Kidney (tissue), 14 donors: ENCODE measurements around the gene BRAP. TPM values are rescaled to one million over a fixed set of nuclear protein-coding genes. Genes with fewer than 3 reads are reported as not detected.
"Not testable (repeated sequence)": the region's sequence is repeated elsewhere in the genome, so short reads cannot be mapped to it uniquely, and the experiment has no call there.

Source experiments
- DNase-seq, 5 donors: peaks; one replicate each; pipeline ENCODE4 v3.0.0-alpha.2; 2013 to 2020
- FAIRE-seq: peaks from 2 replicates; lab custom pipeline; 2012; peaks lifted over from hg19 to GRCh38; lab: Jason Lieb, UNC
- H3K27ac ChIP-seq, 2 donors: one replicate each; pipeline ENCODE4 v1.7.0; 2013; ENCODE audit warnings: low read depth in 2 of 2, low read length in 2 of 2, inconsistent platforms in 1 of 2
- H3K27me3 ChIP-seq: one replicate; pipeline ENCODE4 v1.7.1; 2013; ENCODE audit warnings: low read length, inconsistent platforms; ENCODE audit not compliant: control insufficient read depth, insufficient read depth
- H3K36me3 ChIP-seq, 3 donors: one replicate each; pipeline versions ENCODE4 v1.7.0 to v1.7.1; 2013; ENCODE audit warnings: low read length in 3 of 3, control low read depth in 1 of 3, inconsistent platforms in 1 of 3; ENCODE audit not compliant: insufficient read depth in 3 of 3, control insufficient read depth in 2 of 3
- H3K4me1 ChIP-seq, 3 donors: one replicate each; pipeline versions ENCODE4 v1.7.0 to v1.7.1; 2013; ENCODE audit warnings: low read length in 3 of 3, inconsistent platforms in 1 of 3, low read depth in 1 of 3; ENCODE audit not compliant: control insufficient read depth in 2 of 3, insufficient read depth in 2 of 3
- H3K4me3 ChIP-seq, 3 donors: one replicate each; pipeline versions ENCODE4 v1.7.0 to v1.8.1; 2013; ENCODE audit warnings: low read length in 3 of 3, control low read depth in 1 of 3, inconsistent platforms in 1 of 3
- H3K9ac ChIP-seq, 3 donors: one replicate each; pipeline versions ENCODE4 v1.7.0 to v1.7.1; 2013; ENCODE audit warnings: low read length in 3 of 3, control low read depth in 1 of 3, inconsistent platforms in 1 of 3
- H3K9me3 ChIP-seq, 3 donors: one replicate each; pipeline versions ENCODE4 v1.7.0 to v1.7.1; 2013; ENCODE audit warnings: low read length in 3 of 3, control low read depth in 1 of 3, inconsistent platforms in 1 of 3; ENCODE audit not compliant: control insufficient read depth in 2 of 3, insufficient read depth in 1 of 3
- CTCF ChIP-seq: IDR thresholded peaks from 3 replicates; pipeline ENCODE4 v1.5.1; 2012; ENCODE audit warnings: mild to moderate bottlenecking, moderate library complexity, borderline replicate concordance; ENCODE audit not compliant: insufficient read depth; ENCODE audit errors: extremely low read depth
- intact Hi-C: fragments of 100-400 bp; cut with DNase I; formaldehyde crosslinking; loops from one replicate; pipeline ENCODE4 v1.11.1; 2022
- polyA plus RNA-seq: library from polyadenylated mRNA; stranded (reverse); fragments of 350-450 nt; fragmentation: Illumina TruSeq; extraction: RNeasy Lipid Tissue Mini Kit (QIAGEN cat#74804); gene quantifications from one replicate; pipeline ENCODE4 v1.2.3, GENCODE V29; 2014; ENCODE audit warnings: low read depth, low replicate concordance; ENCODE audit not compliant: insufficient read depth
- total RNA-seq: library from RNA; stranded (reverse); fragmentation: NEBNext Ultra II Directional; extraction: Animal tissue kit (Norgen Biotek cat#: 25700); gene quantifications from one replicate; pipeline ENCODE4 v1.2.1, GENCODE V29; 2021
- donor health status: control.
- donor health status: control.
- donor health status: control.
- donor health status: control.
- donor health status: control.
- donor health status: DM: yes; HTN: yes; CAD: no.
- donor health status: Normal renal cell carcinoma (clear cell type).

BRAP gene
- total and polyA plus RNA-seq, 2 donors from 2014 or later = 9.6 to 17.2 TPM

- Histone ChIP-seq H3K9me3 (no peaks in the 10 kb centered on the region), H3K27ac (no peak overlapping the region), H3K36me3 (peaks cover 0 to 2% (median 0%) of the 10 kb centered on the region in 3 donors), H3K9ac (no peak overlapping the region), H3K27me3 (no peaks in the 10 kb centered on the region), H3K4me3 (peak overlapping the region in 2 of 3 donors; percentile 100), H3K4me1 (peaks cover 0 to 18% (median 13%) of the 10 kb centered on the region in 3 donors)
- FAIRE-seq = no peak
- no peak for TF ChIP-seq CTCF
- no peak for DNase-seq
- intact Hi-C loops = no loop called here
Measured at GRCh38 chr12:111687255-111687654, 1.5 kb upstream of the BRAP start.

- Histone ChIP-seq H3K4me3 (peak overlapping the region; percentile 99 to 100 (median 100)), H3K4me1 (peaks cover 0 to 18% (median 13%) of the 10 kb centered on the region in 3 donors), H3K36me3 (peaks cover 2 to 6% (median 5%) of the 10 kb centered on the region in 3 donors), H3K9ac (peak overlapping the region; percentile 91 to 99 (median 97)), H3K27ac (peak overlapping the region in 1 of 2 donors; percentile 74), H3K27me3 (no peaks in the 10 kb centered on the region), H3K9me3 (no peaks in the 10 kb centered on the region)
- FAIRE-seq (no peak), DNase-seq (no peak)
- TF ChIP-seq CTCF = no peak
- intact Hi-C loops = no loop called here
Measured at GRCh38 chr12:111686574-111687105, 884 bp upstream of the BRAP start.

GRCh38 chr12:111685322-111685810 lies 390 bp downstream of the BRAP start:
- intact Hi-C loops = no loop called here
- peak overlapping the region; percentile 66 to 97 (median 91) for H3K9ac ChIP-seq
- DNase-seq (peak in 1 of 5 donors; percentile 8), FAIRE-seq (no peak)
- peaks cover 2 to 11% (median 8%) of the 10 kb centered on the region in 3 donors for H3K36me3 ChIP-seq
- TF ChIP-seq CTCF = no peak
- peaks cover 0 to 18% (median 13%) of the 10 kb centered on the region in 3 donors for H3K4me1 ChIP-seq
- peak overlapping the region in 1 of 2 donors; percentile 53 for H3K27ac ChIP-seq
- no peaks in the 10 kb centered on the region for H3K9me3 ChIP-seq
- H3K27me3 ChIP-seq = no peaks in the 10 kb centered on the region
- peak overlapping the region; percentile 99 to 100 (median 100) for H3K4me3 ChIP-seq

GRCh38 chr12:111684485-111685198 lies 1.1 kb downstream of the BRAP start:
- H3K27me3 ChIP-seq, H3K9me3 ChIP-seq, intact Hi-C loops, FAIRE-seq: not testable (repeated sequence)
- peak in 1 of 5 donors; percentile 33 for DNase-seq
- H3K4me3 ChIP-seq = peak overlapping the region; percentile 99 to 100 (median 100)
- peak overlapping the region; percentile 66 to 97 (median 80) for H3K9ac ChIP-seq
- H3K36me3 ChIP-seq = peaks cover 2 to 13% (median 8%) of the 10 kb centered on the region in 3 donors
- peak overlapping the region in 1 of 2 donors; percentile 53 for H3K27ac ChIP-seq
- H3K4me1 ChIP-seq = peaks cover 0 to 18% (median 13%) of the 10 kb centered on the region in 3 donors
